ENCODE data around the gene FBXL16.

Gene FBXL16

GRCh38 chr16:648071-648780 is 57.4 kb downstream of the FBXL16 start:
- in situ Hi-C loops (cut with MboI; ENCODE audit: low sequenced_read_pairs) = no loop called here

GRCh38 chr16:647173-647902 is 58.3 kb downstream of the FBXL16 start:
- in situ Hi-C loops (cut with MboI; ENCODE audit: low sequenced_read_pairs) = no loop called here

GRCh38 chr16:646679-647172 is 58.9 kb downstream of the FBXL16 start:
- in situ Hi-C loops (cut with MboI; ENCODE audit: low sequenced_read_pairs) = no loop called here

- in situ Hi-C loops (cut with MboI; ENCODE audit: low sequenced_read_pairs) = no loop called here
Observed at GRCh38 chr16:645852-646678, 59.5 kb downstream of the FBXL16 start.

- in situ Hi-C loops (cut with MboI; ENCODE audit: low sequenced_read_pairs) = no loop called here
Observed at GRCh38 chr16:644556-644955, 61.0 kb downstream of the FBXL16 start.

GRCh38 chr16:643050-643368 is 62.6 kb downstream of the FBXL16 start:
- in situ Hi-C loops (cut with MboI; ENCODE audit: low sequenced_read_pairs) = no loop called here

Measured in HL-60/S4 (cell line).